ENCODE data around the gene TMUB2. TPM values are rescaled to one million over a fixed set of nuclear protein-coding genes. Genes with fewer than 3 reads are reported as not detected.

Gene TMUB2
- total RNA-seq, 2 donors from 2014 or later = 28.1 to 28.8 TPM

DNA sequence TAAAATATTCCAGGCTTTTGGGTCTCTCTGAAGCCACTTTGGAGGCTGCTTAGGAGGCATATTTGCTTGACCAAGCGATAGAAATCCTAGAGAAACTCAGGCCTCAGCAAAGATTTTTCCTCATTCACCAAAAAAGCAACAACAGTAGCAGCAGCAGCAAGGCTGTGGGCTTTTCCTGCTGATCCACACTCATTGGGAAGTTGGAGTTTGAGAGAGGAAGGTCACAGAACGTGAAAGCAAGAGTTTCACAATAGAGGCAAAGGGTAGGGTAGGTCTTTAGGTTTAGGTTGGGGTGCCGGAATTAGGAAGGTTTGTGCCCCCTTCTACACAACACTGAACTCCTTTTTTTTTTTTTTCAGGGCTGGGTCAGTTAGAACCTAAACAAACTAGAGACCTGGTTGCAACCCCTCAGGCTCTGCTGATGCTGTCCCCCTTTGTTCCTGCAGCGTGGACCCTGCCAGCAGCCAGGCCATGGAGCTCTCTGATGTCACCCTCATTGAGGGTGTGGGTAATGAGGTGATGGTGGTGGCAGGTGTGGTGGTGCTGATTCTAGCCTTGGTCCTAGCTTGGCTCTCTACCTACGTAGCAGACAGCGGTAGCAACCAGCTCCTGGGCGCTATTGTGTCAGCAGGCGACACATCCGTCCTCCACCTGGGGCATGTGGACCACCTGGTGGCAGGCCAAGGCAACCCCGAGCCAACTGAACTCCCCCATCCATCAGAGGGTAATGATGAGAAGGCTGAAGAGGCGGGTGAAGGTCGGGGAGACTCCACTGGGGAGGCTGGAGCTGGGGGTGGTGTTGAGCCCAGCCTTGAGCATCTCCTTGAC lies 2.0 kb downstream of the TMUB2 start:
- Mint-ChIP-seq H3K27ac (peak overlapping the region in 1 of 2 donors; percentile 95), H3K9me3 (no peaks in the 10 kb centered on the region), H3K4me1 (ENCODE audit: low read depth in 2 of 2) (peaks cover 19 to 27% of the 10 kb centered on the region in 2 donors), H3K27me3 (no peaks in the 10 kb centered on the region), H3K36me3 (peaks cover 4% of the 10 kb centered on the region), H3K4me3 (peak overlapping the region; percentile 100)
- no peak for DNase-seq (ENCODE audit: low spot score)
- no peak for ATAC-seq

DNA sequence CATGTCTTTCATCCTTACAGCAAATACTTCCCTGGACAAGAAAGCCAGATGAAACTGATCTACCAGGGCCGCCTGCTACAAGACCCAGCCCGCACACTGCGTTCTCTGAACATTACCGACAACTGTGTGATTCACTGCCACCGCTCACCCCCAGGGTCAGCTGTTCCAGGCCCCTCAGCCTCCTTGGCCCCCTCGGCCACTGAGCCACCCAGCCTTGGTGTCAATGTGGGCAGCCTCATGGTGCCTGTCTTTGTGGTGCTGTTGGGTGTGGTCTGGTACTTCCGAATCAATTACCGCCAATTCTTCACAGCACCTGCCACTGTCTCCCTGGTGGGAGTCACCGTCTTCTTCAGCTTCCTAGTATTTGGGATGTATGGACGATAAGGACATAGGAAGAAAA lies 3.7 kb downstream of the TMUB2 start:
- no peak for ATAC-seq
- Mint-ChIP-seq H3K9me3 (no peaks in the 10 kb centered on the region), H3K27me3 (no peaks in the 10 kb centered on the region), H3K4me3 (no peak overlapping the region), H3K4me1 (ENCODE audit: low read depth in 2 of 2) (peaks cover 14 to 22% of the 10 kb centered on the region in 2 donors), H3K36me3 (peaks cover 4% of the 10 kb centered on the region), H3K27ac (peak overlapping the region in 1 of 2 donors; percentile 21)
- no peak for DNase-seq (ENCODE audit: low spot score)

DNA sequence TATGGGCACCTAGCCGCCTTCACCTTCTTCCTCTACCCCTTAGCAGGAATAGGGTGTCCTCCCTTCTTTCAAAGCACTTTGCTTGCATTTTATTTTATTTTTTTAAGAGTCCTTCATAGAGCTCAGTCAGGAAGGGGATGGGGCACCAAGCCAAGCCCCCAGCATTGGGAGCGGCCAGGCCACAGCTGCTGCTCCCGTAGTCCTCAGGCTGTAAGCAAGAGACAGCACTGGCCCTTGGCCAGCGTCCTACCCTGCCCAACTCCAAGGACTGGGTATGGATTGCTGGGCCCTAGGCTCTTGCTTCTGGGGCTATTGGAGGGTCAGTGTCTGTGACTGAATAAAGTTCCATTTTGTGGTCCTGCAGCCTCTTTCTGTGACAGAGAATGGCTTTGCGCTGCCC lies 4.6 kb downstream of the TMUB2 start:
- H3K36me3 Mint-ChIP-seq = peaks cover 4% of the 10 kb centered on the region
- peaks cover 11 to 20% of the 10 kb centered on the region in 2 donors for H3K4me1 Mint-ChIP-seq (ENCODE audit: low read depth in 2 of 2)
- no peak for DNase-seq (ENCODE audit: low spot score)
- ATAC-seq = no peak
- H3K27me3 Mint-ChIP-seq = no peaks in the 10 kb centered on the region
- no peak overlapping the region for H3K4me3 Mint-ChIP-seq
- H3K9me3 Mint-ChIP-seq = no peaks in the 10 kb centered on the region
- H3K27ac Mint-ChIP-seq = no peak overlapping the region

DNA sequence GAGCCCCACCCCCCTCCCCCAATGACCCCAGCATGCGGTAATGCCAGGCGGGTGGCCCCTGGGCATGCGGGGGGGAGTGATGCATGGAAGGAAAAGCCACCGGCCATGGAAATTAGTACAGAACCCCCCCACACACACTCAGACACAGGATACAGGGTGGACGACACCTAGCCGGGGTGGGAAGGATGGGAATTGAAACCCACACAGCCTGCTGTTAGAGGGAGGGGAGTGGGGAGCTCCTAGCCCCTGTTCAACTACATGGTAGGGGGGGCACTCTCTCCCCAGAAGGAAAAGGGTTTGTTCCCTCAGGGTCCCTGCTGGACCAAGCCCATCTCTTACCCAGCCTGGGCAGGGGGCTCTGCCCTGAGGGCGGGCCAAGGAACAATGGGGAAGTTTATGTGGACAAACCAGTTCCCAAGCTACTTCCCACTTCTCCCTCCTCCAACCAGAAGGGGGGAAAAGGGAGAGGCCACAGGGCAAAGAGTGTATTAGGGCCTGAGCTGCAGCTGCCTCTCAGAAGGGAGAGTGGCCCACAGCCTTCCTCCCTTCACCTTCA lies 5.2 kb downstream of the TMUB2 start:
- ATAC-seq (no peak), DNase-seq (ENCODE audit: low spot score) (no peak)
- no peak overlapping the region for H3K4me3 Mint-ChIP-seq
- H3K4me1 Mint-ChIP-seq (ENCODE audit: low read depth in 2 of 2) = peaks cover 10 to 19% of the 10 kb centered on the region in 2 donors
- no peak overlapping the region for H3K27ac Mint-ChIP-seq
- H3K9me3 Mint-ChIP-seq = no peaks in the 10 kb centered on the region
- peaks cover 4% of the 10 kb centered on the region for H3K36me3 Mint-ChIP-seq
- no peaks in the 10 kb centered on the region for H3K27me3 Mint-ChIP-seq

DNA sequence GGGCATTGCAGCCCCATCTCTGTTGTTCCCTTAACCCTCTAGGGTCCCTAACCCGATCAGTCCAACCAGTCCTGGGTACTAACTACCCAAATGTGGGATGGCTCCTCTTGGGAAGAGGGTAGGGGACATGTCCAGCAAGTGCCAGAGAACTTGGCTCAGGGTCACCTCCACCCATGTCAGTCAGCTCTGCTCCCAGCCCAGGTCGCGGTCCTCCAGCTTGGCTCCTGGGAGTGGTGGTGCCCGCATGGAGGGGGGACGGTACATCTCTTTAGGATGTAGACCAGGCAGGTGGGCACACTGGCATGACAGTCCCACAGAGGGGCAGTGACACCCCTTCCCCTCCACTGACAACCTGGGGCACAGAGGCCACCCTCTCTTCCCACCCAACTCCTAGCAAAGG lies 6.0 kb downstream of the TMUB2 start:
- Mint-ChIP-seq H3K9me3 (no peaks in the 10 kb centered on the region), H3K27ac (no peak overlapping the region), H3K27me3 (no peaks in the 10 kb centered on the region), H3K4me1 (ENCODE audit: low read depth in 2 of 2) (peaks cover 9 to 19% of the 10 kb centered on the region in 2 donors), H3K36me3 (peaks cover 4% of the 10 kb centered on the region), H3K4me3 (no peak overlapping the region)
- no peak for DNase-seq (ENCODE audit: low spot score)
- no peak for ATAC-seq

DNA sequence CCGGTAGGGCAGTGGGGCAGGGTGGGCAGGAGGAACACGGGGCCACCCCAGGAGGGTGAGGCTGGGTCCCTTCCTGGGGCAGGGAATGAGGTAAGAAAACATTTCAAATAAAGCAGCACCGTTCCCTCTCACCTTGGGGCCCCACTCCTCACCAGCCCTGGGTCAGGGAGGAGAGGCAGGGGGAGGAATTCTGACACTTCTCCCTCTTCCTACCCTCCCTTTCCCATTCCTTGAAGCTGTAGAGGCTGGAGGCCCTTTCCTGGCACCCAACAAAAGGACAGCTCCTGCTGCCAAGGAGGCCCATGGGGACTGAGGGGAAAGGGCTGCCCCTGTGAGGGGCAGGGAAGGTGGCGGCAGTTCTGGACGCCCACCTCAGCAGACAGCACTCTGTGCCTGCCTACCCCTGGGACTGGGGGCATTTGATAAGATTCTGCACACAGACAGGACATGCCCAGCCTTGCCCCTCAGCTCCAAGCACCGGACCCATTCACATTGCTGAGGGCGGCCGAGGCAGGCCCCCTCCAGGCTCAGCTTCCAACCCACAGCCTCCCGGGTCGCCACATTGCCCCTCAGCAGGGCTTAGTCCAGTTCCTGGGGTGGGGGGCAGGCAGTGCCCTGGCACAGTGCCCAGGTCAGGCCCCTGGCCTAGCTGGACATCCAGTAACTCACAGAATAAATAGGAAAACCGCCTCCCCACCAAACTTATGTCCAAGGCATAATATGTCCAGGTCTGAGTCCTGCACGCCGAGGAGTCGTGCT lies 6.7 kb downstream of the TMUB2 start:
- no peak overlapping the region for H3K27ac Mint-ChIP-seq

DNA sequence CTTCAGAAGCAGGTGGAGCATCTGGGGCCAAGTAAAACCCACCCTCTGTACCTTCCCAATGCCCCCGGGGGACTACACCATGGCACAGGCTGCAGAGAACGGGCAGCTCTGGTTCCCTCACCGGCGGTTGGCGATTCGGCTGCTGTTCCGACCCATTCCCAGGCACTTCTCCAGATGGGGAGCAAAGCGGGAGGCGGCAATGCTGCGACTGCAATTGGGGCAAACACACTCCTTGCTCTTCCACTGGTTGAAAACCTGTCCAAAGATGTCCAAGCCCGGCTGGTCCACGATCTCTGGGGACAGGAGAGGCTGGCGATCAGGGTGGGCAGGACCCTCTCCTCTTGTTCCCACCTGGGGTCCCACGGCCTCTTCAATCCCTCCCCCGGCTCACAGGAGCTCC lies 10.3 kb downstream of the TMUB2 start:
- no peak for DNase-seq (ENCODE audit: low spot score)
- peak overlapping the region; percentile 79 to 80 for H3K27ac Mint-ChIP-seq
- H3K4me1 Mint-ChIP-seq (ENCODE audit: low read depth in 2 of 2) = peaks cover 19 to 27% of the 10 kb centered on the region in 2 donors
- no peaks in the 10 kb centered on the region for H3K27me3 Mint-ChIP-seq
- no peaks in the 10 kb centered on the region for H3K36me3 Mint-ChIP-seq
- no peak overlapping the region for H3K4me3 Mint-ChIP-seq
- no peaks in the 10 kb centered on the region for H3K9me3 Mint-ChIP-seq
- ATAC-seq = no peak

More for the DNA sequence above, 6.7 kb downstream of the TMUB2 start:
- peaks cover 10 to 18% of the 10 kb centered on the region in 2 donors for H3K4me1 Mint-ChIP-seq (ENCODE audit: low read depth in 2 of 2)
- ATAC-seq (no peak), DNase-seq (ENCODE audit: low spot score) (no peak)
- H3K27me3 Mint-ChIP-seq = no peaks in the 10 kb centered on the region
- H3K36me3 Mint-ChIP-seq = peaks cover 4% of the 10 kb centered on the region
- H3K4me3 Mint-ChIP-seq = no peak overlapping the region
- H3K9me3 Mint-ChIP-seq = no peaks in the 10 kb centered on the region

DNA sequence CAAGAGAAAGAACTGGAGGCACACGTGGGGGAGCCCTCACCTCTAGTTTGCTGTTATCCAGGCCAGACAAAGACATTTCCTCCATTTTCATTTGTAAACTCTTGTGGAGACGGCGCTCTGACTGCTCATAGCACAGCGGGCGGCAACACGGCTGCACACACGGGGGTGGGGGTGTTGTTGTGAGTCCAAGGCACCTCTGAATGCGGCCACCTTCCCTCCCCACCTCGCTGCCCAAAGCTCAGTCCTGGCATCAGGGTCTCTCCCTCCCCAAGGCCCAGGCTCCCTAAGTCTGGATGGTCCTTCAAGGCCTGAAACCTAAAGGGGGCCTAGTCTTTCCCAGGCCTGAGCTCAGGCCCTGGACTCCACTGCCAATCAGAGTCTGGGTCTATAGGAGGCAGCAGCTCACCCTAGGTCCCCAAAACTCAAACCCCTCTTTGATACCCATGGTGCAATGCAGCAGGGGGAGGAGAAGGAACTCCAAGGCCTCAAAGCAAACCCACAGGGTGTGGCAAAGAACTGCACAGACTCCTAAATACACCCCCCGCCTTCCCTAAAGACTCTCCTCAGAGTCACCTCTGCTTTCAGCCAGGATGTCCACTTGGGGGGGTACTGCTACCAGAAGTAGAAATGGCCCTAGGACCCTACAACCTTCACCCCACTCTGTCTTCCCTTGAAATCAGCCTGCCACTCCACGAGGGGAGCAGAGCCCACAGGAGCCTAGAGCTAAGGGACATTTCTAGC lies 11.4 kb downstream of the TMUB2 start:
- Mint-ChIP-seq H3K4me1 (ENCODE audit: low read depth in 2 of 2) (peaks cover 27 to 34% of the 10 kb centered on the region in 2 donors), H3K9me3 (no peaks in the 10 kb centered on the region), H3K27ac (peak overlapping the region; percentile 79 to 80), H3K4me3 (peak overlapping the region; percentile 76), H3K27me3 (no peaks in the 10 kb centered on the region), H3K36me3 (no peaks in the 10 kb centered on the region)
- ATAC-seq (no peak), DNase-seq (ENCODE audit: low spot score) (no peak)

DNA sequence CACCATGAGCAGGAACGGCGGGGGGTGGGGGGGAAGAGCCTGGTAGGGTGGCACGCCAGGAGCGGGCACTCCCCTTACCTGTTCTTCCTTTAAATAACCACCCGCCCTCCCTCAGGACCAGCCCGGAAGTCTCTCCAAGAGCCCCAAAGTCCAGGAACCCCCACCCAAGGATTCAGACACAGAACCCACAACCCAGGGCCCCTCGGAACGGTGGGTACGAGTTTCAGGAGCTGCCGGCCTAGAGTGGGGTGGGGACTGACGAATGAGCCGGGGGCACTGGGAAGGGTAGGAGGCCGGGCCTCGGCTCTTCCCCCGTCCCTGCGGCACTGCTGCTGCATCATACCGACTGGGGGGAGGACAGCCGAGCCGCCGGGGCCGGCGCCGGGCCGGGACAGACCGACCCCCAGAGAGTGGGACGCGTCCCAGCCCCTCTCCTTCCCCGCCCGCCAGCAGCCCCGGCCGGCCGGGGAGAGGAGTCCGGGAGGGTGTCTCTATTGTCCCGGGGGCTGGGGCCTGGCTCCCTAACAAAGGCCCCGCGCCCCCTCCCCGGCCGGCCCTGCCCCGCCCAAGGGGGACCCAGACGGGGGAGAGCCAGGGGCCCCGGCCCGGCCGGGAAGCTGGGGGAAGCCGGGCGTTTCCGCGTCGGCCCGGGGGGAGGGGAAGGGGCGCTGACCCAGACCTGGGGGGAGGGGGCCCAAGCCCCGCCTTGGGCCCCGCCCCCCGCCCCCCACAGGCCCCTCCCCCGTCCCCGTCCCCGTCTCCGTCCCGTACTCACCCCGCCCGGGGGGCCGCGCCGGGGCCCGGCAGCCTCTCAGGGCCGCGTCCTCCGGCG lies 12.2 kb downstream of the TMUB2 start:
- DNase-seq (ENCODE audit: low spot score) = peak; percentile 72
- H3K27me3 Mint-ChIP-seq = no peaks in the 10 kb centered on the region
- ATAC-seq = peak; percentile 44 to 58
- peak overlapping the region; percentile 79 to 80 for H3K27ac Mint-ChIP-seq
- H3K4me3 Mint-ChIP-seq = peak overlapping the region; percentile 76
- H3K36me3 Mint-ChIP-seq = no peaks in the 10 kb centered on the region
- peaks cover 35 to 42% of the 10 kb centered on the region in 2 donors for H3K4me1 Mint-ChIP-seq (ENCODE audit: low read depth in 2 of 2)
- H3K9me3 Mint-ChIP-seq = no peaks in the 10 kb centered on the region

DNA sequence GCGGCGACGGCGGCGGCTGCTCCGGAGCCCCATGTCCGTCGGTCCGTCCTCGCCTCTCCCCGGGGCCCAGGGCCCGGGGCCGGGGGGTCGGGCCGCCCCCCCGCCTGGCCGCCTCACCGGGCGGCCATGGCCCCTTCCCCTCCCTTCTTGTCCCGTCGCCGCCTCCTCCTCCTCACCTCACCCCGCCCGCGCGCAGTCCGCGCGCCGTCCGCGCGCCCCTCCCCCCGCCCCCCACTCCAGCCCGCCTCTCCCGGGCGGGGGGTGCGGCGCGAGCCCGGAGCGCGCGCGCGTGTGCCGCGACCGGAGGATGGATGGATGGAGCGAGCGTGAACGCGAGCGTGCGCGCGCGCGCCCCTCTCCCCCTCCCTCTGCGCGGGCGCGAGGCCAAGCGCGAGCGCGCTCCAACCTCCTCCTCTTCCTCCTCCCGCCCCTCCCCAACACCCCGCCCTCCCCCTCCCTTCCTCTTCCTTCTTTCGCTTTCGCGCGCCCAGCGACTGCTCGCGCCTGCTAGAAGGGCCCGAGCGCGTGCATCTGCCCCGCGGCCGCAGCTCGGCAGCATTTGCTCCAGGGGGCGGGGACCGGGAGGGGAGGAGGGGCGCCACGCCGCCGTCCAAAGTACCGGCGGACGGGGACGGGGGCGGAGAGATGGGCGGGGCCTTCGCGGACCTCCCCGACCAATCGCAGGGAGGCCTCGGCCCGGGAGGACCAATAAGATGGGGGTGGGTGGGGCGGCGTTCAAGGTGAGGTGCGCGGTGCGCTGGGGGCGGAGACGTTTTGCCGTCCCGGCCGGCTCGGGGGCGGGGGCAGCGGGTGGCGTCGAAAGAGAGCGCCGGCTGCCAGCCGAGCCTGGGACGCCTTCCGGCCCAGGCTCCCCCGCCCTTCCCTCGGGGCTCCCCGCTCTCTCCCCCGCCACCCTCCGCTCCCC lies 13.0 kb downstream of the TMUB2 start, which contains the start of gene ATXN7L3:
Gene ATXN7L3, minus strand, starts transcription at position 332 of the 925 bp plus-strand sequence. CDS start 1,814 bp downstream, outside the sequence.
- peak; percentile 99 for DNase-seq (ENCODE audit: low spot score)
- Mint-ChIP-seq H3K36me3 (no peaks in the 10 kb centered on the region), H3K27ac (peak within 1 kb of the TSS; percentile 90 to 96), H3K27me3 (no peaks in the 10 kb centered on the region), H3K4me1 (ENCODE audit: low read depth in 2 of 2) (peaks cover 41 to 47% of the 10 kb centered on the region in 2 donors), H3K9me3 (no peaks in the 10 kb centered on the region), H3K4me3 (peak within 1 kb of the TSS; percentile 95)
- peak; percentile 92 to 94 for ATAC-seq

DNA sequence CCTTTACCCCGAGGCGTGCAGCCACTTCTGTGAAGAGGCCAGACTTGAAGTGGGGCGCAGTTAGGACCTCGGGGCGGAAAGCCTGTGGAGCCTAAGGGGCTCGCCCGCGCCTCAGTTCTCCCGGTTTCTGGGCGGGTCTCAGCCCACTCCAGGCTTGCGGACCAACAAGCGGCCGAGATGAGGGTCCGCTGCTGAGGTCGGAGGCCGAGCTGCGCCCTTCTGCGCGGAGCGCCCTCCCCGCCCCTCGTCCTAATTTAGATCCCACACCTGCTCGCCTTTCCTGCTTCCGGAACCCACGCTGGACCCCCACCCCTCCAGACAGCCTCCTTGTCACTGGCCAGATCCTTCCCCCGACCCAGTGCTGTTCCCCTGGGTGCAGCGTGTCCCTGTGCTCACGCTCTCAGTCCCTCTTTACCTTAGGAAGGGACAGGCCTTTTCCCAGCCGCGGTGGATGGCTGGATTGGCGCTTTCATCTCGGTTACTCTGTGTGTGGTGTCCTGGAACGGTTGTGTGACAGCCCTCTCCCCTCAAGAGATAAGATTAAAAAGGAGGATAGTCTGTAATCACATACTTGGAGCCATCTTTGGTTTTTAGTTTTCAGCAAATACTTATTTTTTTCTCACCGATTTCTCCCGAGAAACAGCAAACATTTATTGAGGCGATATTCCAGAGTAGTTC lies 13.8 kb downstream of the TMUB2 start:
- no peak for DNase-seq (ENCODE audit: low spot score)

More for the DNA sequence above, 13.8 kb downstream of the TMUB2 start:
- ATAC-seq = no peak
- peak overlapping the region; percentile 95 for H3K4me3 Mint-ChIP-seq
- H3K36me3 Mint-ChIP-seq = no peaks in the 10 kb centered on the region
- H3K9me3 Mint-ChIP-seq = no peaks in the 10 kb centered on the region
- H3K4me1 Mint-ChIP-seq (ENCODE audit: low read depth in 2 of 2) = peaks cover 41 to 44% of the 10 kb centered on the region in 2 donors
- H3K27ac Mint-ChIP-seq = peak overlapping the region; percentile 90 to 96
- H3K27me3 Mint-ChIP-seq = no peaks in the 10 kb centered on the region

Measured in natural killer cell treated with Interleukin-12 subunit alpha and Interleukin-12 subunit beta and Interleukin-15 and Interleukin-18, amount 100 ng/mL, for 72 hours (primary cell).